Astrocyte (in vitro differentiated cells and primary cell): ENCODE measurements around the gene PLXNA3.

Experiments
- CTCF ChIP-seq: IDR thresholded peaks from 2 replicates; pipeline ENCODE4 v1.5.1; 2011; ENCODE audit warnings: low read depth, mild to moderate bottlenecking, inconsistent platforms, low read length, moderate library complexity; ENCODE audit not compliant: insufficient read depth
- EZH2 ChIP-seq: IDR thresholded peaks from 2 replicates; pipeline ENCODE4 v1.6.1; 2012; ENCODE audit warnings: mild to moderate bottlenecking, low read length, inconsistent platforms; ENCODE audit not compliant: insufficient read depth

- TF ChIP-seq EZH2: no peak
- TF ChIP-seq CTCF: no peak
Observed at GRCh38 chrX:154459832-154460231, 1.8 kb downstream of the PLXNA3 start.
